Measurements from ENCODE around the gene FRMD7.

FRMD7 gene

DNA sequence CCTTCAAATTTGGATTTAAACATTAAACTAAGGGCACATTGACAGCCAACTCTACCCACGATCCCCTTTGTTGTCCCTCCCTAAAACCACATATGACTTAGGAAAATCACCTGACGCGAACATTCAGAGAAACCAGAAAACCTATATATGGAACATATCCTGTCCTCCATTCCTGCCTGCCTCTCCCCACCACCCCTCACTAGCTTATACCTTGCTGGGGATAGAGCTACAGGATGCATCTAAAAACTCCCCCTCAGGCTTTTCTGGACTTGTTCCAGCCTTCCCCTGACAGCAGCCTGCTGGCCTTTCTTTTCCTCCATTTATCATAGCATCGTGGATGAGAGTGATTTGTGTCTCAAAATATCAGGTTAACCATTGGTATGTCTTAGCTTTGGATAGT is 96.0 kb downstream of the FRMD7 start:
- no peak for DNase-seq

DNA sequence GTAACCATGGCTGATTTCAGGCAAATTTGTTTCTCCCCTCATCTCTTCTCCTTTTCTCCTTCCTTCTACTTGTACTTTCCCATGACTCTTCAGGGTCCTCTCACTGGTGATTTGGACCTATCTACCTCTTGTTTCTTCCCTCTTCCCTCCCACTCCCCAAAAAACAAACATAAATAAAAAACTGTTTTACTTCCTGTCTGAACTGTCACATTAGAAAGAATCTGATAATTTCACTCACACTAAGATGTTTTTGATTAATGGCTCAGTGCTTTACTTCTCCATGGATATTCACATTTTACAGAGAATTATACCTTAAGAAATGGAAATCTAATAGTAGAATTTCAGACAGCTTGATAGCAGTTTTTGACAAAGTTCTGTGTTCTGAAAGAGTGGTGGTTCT is 97.6 kb downstream of the FRMD7 start:
- DNase-seq = no peak

All from amniotic stem cell (primary cell).